ENCODE data around the gene PDILT.
"Not testable (repeated sequence)": the region's sequence is repeated elsewhere in the genome, so short reads cannot be mapped to it uniquely, and the experiment has no call there.

PDILT gene

DNA sequence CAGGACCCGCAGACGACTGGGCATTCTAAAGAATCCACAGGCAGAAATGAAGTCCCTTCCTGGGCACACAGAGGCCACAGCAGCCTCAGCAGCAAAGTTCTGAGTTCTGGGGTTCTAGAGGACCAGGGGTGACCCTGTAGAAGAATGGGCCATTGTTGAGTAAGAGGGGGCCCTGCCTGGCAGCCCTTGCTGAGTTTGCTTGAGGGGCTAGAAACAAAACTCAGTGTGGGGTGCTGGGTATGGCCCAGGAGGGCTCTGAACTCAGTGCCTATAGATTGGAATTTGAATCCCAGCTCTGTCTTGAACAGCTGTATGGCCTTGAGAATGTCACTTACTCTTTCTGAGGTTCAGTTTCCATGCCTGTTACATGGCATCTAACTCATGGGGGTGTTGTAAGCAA lies at the start of gene PDILT:
TSS of gene PDILT (minus strand) at position 101 of the 400 bp plus-strand sequence. CDS start 5,437 bp downstream, outside the sequence.
- DNase-seq (ENCODE audit: low spot score), result no peak

DNA sequence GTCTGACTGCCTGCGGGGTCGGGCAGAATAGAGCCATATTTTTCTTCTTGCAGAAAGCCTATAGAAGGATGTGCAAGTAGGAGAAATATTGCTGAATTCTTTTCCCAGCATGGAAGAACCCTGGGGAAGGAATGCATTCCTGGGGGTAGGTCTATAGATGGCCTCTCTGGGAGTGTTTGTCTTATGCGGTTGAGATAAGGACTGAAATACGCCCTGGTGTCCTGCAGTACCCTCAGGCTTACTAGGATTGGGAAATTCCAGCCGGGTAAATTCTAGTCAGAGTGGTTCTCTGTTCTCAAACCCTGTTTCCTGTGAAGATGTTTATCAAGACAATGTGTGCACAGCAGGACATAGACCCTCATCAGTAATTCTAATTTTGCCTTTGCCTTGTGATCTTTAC lies 49.1 kb upstream of the PDILT start:
- DNase-seq (ENCODE audit: low spot score), result not testable (repeated sequence)

- DNase-seq (ENCODE audit: low spot score), result not testable (repeated sequence)
Measured at GRCh38 chr16:20451364-20451763, 46.8 kb upstream of the PDILT start, which contains the start of gene ACSM2A. Gene ACSM2A (plus strand): TSS chr16:20451521. CDS start chr16:20460115, 8,594 bp downstream.

GRCh38 chr16:20446652-20447393 lies 42.3 kb upstream of the PDILT start:
- DNase-seq (ENCODE audit: low spot score), result not testable (repeated sequence)

DNA sequence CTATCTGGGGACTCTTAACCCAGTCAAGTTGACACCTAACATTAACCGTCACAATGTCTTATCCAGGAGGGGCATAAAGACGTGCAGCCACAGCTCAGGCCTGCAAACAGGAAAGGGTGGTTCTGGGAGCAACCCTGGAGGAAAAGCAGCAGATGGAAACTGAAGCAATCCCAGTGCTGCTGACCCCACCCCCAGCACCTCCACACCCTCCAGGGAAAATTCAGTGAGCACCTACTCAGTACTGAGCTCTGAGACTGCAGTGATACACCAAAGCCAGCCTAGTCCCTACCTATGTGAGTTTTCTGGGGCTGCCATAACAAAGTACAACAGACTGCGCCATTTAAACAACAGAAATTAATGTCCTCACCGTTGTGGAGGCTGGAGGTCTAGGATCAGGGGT lies 37.3 kb upstream of the PDILT start:
- not testable (repeated sequence) for DNase-seq (ENCODE audit: low spot score)

DNA sequence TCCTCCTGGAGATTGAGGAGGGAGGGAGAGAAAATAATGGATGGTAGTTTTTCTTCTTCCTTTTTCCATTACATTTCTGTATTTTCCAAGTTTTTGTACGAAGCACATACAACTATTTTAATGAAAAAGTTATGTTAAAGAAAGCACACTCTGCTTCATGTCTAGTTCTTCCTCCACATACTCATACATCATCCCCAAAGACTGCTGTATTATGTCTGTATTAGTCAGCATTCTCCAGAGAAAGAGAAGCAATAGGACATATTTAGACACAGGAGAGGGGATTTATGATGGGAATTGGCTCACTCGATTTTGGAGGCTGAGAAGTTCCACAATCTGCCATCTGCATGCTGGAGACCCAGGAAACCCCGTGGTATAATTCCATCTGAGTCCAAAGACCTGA lies 36.7 kb upstream of the PDILT start:
- no peak for DNase-seq (ENCODE audit: low spot score)

GRCh38 chr16:20440731-20441130 lies 36.2 kb upstream of the PDILT start:
- DNase-seq (ENCODE audit: low spot score), result not testable (repeated sequence)

GRCh38 chr16:20439820-20440231 lies 35.3 kb upstream of the PDILT start:
- DNase-seq (ENCODE audit: low spot score), result not testable (repeated sequence)

- DNase-seq (ENCODE audit: low spot score), result not testable (repeated sequence)
Measured at GRCh38 chr16:20438950-20439349, 34.4 kb upstream of the PDILT start.

DNA sequence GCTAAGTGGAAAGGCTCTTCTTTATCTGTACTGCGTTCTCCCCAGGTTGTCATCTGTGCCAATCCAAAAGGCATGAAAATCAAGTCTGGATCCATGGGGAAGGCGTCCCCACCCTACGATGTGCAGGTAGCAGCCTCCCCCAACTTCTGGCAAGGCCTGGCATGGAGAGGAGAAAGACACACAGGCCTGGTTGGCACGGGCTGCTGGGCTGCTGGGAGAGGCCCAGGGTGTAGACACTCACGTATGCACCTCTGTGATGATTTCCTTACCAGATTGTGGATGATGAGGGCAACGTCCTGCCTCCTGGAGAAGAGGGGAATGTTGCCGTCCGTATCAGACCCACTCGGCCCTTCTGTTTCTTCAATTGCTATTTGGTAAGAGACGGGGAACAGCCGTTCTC lies 26.4 kb upstream of the PDILT start:
- DNase-seq (ENCODE audit: low spot score), result no peak

DNA sequence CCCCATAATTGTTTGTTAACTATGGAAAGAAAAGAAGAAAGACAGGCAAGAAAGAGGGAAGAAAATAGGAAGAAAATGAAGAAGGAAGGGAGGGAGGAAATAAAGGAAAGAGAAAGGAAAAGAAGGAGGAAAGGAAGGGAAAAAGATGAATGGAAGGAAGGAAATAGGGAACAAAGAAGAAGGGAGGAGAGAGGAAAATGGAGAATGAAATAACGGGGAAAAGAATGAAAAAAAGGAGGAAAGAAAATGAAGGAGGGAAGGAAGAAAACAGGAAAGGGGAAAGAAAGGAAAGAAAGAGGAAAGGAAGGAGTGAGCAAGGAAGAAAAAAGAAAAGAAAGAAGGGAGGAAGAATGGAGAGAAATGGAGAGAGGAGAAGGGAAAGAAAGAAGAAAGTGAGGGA lies 25.9 kb upstream of the PDILT start:
- not testable (repeated sequence) for DNase-seq (ENCODE audit: low spot score)

DNA sequence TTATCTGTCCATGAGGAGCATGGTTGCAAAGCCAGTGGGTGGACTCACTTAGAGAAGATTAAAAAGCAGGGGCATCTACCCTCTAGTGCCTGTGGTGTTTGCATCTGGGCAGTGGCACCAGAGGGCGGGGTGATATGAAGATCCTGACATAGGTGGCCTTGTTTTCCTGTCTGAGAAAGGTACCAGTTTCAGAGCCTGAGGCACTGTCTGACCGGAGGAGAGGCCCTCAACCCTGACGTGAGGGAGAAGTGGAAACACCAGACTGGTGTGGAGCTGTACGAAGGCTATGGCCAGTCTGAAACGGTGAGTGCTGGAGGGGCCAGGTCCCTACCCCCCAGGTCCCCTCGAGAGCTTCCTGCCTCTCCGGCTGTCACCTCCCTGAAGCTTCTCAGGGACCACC lies 25.0 kb upstream of the PDILT start:
- not testable (repeated sequence) for DNase-seq (ENCODE audit: low spot score)

GRCh38 chr16:20427401-20427797 lies 22.9 kb upstream of the PDILT start:
- DNase-seq (ENCODE audit: low spot score), result not testable (repeated sequence)

GRCh38 chr16:20424129-20424866 lies 19.8 kb upstream of the PDILT start:
- no peak for DNase-seq (ENCODE audit: low spot score)

- DNase-seq (ENCODE audit: low spot score), result not testable (repeated sequence)
Measured at GRCh38 chr16:20423772-20424128, 19.2 kb upstream of the PDILT start.

GRCh38 chr16:20421748-20422147 lies 17.2 kb upstream of the PDILT start:
- DNase-seq (ENCODE audit: low spot score), result not testable (repeated sequence)

- DNase-seq (ENCODE audit: low spot score), result not testable (repeated sequence)
Measured at GRCh38 chr16:20419093-20419492, 14.6 kb upstream of the PDILT start.

- DNase-seq (ENCODE audit: low spot score), result no peak
Measured at GRCh38 chr16:20415541-20415940, 11.0 kb upstream of the PDILT start.

- DNase-seq (ENCODE audit: low spot score), result no peak
Measured at GRCh38 chr16:20411055-20411454, 6.5 kb upstream of the PDILT start.

DNA sequence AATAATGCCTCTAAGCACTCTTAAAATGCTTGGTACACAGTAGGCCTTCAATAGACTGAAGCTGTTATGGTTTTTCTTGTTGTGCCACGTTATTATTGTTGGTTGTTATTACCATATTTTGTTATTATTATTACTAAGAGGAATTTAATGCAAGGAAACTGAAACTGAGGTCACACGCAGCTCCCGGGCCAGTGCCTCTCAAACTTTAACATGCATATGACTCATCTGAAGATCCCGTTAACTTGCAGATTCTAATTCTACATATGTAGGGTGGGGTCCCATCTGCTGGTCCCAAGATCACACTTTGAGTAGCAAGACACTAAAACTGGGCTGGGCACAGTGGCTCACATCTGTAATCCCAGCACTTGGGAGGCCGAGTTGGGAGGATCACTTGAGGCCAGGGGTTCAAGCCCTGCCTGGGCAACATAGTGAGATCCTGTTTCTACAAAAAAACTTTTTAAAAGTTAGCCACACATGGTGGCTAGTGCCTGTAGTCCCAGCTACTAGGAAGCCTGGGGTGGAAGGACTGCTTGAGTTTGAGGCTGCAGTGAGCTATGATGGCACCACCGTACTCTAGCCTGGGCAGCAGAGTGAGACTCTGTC lies 5.7 kb upstream of the PDILT start:
- no peak for DNase-seq (ENCODE audit: low spot score)

DNA sequence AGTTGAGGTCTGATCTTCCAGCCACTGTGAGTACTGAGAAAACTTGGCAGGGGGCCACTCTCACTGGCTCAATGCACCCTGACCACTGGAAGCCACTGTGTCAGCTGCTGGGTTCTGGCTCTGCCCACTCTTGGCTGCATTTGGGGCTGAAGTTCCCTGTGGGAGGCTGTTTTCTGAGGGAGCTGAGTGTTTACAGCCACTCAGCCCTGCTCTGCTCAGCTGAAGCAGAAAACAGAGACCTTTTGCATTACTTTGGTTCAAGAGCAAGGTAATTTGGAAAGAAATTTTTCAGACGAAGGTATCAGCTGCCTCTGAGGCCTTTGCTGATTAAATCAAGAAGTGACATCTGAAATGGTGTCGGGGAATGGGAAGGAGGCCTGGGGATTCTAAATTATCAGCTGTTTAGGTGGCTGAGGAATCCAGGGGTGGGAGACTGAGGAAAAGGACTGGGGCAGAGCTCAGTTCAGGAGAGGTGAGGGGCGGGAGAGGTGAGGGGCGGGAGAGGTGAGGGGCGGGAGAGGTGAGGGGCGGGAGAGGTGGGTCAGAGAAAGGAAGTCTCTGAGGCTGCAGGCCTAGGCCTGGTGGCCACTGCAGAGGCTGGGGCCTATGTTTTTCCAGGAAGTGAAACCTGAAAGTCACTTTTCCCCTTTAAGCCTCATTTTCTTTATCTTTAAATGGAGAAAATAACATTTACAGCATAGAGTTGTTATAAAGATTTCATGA lies 5.0 kb upstream of the PDILT start, which contains the start of gene ACSM5:
TSS of gene ACSM5 (plus strand) at position 137 of the 723 bp plus-strand sequence. CDS start 1,951 bp downstream, outside the sequence.
- no peak for DNase-seq (ENCODE audit: low spot score)

DNA sequence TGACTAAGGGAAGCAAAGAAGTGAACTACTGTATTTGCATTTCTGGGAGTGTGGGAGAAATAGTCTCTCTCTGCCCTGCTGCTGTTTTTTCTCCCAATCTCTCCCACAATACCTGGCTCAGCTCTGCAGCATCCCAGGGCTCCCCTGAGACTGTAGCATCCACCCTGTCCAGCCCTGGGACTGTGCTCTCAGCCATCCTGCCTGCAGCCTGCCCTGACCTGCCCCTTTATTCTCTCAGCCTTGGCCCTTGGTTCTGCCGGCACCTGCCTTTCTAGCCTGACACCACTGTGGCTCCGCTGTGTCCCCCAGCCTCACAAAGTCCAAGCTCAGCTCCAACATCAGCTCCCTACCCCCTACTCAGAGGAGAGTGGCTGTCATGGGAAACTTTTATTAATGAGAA lies 1.9 kb downstream of the PDILT start:
- no peak for DNase-seq (ENCODE audit: low spot score)

Measured in CD4-positive, alpha-beta T cell treated with Interleukin-15 for 4 hours (primary cell).